ENCODE data around the gene TPRN. TPM values are rescaled to one million over a fixed set of nuclear protein-coding genes. Genes with fewer than 3 reads are reported as not detected.

TPRN gene
- total RNA-seq, 1 donor from 2014 or later: 8.8 TPM

DNA sequence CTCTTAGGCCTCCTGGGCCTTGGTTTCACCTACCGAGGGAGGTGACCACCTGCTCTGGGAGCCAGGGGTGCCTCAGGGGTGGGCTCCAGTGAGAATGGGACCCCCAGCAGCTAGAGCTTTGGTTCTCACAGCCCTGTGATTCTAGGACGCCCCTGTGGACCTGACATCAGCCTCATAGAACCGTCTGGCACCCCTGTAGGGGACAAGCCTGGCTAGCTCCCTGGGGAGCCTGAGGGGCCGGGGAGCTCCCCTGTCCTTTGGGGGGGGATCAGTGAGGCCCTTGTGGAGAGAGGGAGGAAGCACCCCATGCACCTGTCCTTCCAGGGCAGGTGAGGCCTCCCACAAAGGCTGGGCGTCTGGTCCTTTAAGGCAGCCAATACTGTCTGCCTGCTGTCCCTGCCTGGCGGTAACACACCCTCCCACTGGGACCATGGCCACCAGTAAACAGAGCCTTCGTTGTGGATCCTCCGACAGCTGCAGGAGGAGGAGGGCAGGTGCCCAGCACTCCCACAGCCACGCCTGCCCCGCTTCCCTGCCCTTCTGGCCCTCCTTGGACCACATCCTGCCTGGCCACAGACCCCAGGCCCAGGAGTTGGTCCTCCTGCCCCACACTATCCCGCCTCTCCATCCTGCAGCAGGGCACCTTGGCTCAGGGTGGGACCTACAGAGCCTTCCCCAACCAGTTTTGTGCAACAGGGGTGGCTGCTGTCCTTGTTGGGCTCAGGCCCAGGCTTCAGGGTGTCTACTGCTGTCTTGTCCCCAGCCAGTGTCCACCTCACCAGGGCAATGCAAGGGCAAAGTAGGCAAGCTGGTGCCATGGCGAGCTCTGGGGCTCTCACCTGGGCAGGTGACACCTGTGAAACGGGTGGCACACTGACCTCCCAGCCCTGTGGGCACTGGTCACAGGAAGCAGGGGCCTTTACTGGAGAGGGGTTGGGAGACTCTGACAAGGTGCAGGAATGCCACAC lies 37.5 kb upstream of the TPRN start:
- ATAC-seq (no peak), DNase-seq (ENCODE audit: low spot score) (no peak)
- intact Hi-C loops (cut with DNase I): loop anchor here (10.0 kb wide), 1 partner anchor 53 kb away; the partner anchor contains the start of genes ANAPC2 and SSNA1

DNA sequence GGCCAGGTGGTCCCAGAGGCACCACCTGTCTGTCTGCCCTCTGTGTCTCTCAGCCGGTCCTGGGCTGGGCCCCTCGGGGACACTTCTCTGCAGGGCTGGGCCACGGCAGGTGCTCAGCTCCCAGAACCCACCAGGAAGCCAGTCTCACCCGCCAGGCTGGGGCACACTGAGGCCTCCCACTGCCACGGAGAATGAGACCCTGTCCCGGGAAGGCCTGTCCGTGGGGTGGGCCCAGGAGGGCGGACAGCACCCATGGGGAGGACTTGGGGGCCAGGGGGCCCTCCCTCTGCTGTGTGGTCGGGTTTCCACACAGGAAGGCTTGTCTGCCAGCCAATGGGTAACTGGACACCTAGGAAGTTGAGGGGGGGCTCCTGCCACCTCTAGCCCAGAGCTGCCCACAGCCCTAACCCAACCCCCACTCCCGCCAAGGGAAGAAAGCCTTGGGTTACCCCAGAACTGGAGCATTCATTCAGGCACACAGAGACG lies 36.4 kb upstream of the TPRN start:
- ATAC-seq (no peak), DNase-seq (ENCODE audit: low spot score) (no peak)
- intact Hi-C loops (cut with DNase I): loop anchor here (10.0 kb wide), 1 partner anchor 52 kb away; the partner anchor contains the start of genes ANAPC2 and SSNA1

DNA sequence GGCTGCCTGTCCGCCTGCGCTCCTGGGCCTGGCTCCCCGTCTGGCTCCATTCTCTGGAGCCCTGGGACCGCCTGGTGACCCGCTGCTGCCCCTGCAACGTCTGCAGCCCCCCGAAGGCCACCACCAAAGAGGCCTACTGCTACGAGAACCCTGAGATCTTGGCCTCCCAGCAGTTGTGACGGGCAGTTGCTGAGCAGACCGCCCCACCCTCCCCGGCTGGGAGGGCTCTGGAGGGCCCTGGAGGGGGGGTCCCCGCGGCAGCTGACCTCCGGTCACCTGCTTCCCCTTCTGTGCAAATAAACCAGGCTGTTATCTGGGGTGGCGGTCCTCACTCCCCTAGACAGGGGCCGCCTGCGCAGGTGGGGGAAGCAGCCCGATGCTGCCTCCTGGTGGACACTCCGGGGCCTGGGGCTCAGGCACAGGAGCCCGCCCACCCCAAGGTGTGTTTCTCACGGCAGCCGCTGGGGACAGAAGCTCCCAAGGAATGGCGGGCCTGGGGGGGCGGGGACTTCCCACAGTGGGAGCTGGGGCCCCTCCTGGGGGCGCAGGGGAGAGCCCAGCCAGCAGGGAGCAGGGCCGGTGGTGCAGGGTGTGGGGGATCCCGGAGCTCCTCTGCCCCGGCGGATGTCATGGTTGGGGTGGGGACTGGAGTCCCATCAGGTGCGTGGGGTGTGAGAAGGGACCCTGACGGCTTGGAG lies 35.8 kb upstream of the TPRN start:
- peak; percentile 87 for DNase-seq (ENCODE audit: low spot score)
- peak; percentile 33 for ATAC-seq
- intact Hi-C loops (cut with DNase I): loop anchor here (10.0 kb wide), 1 partner anchor 52 kb away; the partner anchor contains the start of genes ANAPC2 and SSNA1

DNA sequence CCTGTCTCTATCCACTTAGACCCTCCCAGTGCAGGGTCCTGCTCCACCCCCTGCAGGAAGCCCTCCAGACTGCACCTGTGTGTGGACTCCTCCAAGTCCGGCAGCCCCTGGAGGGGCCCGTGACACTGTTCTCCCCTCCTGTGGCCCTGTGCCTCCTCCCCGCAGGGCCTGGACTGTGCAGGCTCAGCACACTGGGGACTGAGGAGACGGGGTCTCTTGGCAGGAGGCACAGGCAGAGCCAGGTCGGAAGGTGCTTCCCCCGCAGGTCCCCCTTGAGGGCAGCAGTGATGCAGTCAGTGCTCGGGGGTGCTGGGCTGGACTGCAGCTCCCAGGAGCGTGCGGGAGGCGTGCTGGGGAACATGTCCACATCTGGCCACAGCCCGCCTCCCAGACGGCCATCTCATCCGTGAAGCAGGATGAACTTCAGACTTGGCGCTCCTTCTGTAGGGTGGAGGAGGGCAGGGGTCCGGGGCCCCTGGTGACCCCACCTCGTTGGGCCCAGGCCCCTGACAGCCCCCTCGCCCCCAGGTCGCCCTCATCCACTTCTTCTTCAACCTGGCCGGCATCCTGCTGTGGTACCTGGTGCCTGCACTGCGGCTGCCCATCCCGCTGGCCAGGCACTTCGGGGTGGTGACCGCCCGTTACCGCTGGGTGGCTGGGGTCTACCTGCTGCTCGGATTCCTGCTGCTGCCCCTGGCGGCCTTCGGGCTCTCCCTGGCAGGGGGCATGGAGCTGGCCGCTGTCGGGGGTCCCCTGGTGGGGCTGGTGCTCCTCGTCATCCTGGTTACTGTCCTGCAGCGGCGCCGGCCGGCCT lies 35.1 kb upstream of the TPRN start:
- ATAC-seq (no peak), DNase-seq (ENCODE audit: low spot score) (no peak)
- intact Hi-C loops (cut with DNase I): loop anchor here (10.0 kb wide), 1 partner anchor 51 kb away; the partner anchor contains the start of genes ANAPC2 and SSNA1

DNA sequence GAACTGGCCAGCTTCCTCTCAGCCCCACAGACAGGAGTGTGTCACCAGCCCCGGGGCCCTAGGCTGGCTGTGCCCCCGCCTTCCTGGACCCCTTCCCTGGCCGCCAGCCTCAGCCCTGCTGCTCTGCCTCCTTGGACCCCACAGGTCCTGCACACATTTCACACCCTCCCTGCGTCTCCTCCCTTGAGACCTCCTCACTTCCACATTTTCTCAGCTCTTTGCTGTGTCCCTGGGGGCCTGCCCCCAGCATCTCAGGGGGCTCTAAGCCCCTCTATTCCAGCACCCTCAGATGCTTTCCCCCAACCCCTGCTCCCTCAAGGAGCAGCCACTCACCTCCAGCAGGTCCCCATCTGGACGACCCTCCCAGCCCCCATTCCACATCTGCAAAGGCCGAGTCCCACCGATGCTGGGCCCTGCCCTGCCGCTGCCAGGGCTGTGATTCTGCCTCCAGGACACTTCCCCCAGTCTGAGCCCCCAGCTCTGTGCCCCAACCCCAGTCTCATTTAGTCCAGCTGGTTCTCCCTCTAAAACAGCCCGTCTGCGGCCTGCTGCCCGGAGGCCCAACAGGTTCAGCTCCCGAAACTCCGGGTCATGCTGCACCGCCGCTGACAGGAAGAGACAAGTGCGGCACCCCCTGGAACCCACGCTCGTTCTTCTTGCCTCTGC lies 34.4 kb upstream of the TPRN start:
- intact Hi-C loops (cut with DNase I): loop anchor here (5.0 to 10.0 kb wide), 2 partner anchors 50 to 113 kb away; partner anchors contain the start of genes ANAPC2 and SSNA1
- ATAC-seq: no peak
- DNase-seq (ENCODE audit: low spot score): no peak

GRCh38 chr9:137234055-137234697 lies 33.6 kb upstream of the TPRN start:
- intact Hi-C loops (cut with DNase I): loop anchor here (5.0 to 10.0 kb wide), 2 partner anchors 49 to 112 kb away; partner anchors contain the start of genes ANAPC2 and SSNA1
- no peak for DNase-seq (ENCODE audit: low spot score)
- no peak for ATAC-seq

DNA sequence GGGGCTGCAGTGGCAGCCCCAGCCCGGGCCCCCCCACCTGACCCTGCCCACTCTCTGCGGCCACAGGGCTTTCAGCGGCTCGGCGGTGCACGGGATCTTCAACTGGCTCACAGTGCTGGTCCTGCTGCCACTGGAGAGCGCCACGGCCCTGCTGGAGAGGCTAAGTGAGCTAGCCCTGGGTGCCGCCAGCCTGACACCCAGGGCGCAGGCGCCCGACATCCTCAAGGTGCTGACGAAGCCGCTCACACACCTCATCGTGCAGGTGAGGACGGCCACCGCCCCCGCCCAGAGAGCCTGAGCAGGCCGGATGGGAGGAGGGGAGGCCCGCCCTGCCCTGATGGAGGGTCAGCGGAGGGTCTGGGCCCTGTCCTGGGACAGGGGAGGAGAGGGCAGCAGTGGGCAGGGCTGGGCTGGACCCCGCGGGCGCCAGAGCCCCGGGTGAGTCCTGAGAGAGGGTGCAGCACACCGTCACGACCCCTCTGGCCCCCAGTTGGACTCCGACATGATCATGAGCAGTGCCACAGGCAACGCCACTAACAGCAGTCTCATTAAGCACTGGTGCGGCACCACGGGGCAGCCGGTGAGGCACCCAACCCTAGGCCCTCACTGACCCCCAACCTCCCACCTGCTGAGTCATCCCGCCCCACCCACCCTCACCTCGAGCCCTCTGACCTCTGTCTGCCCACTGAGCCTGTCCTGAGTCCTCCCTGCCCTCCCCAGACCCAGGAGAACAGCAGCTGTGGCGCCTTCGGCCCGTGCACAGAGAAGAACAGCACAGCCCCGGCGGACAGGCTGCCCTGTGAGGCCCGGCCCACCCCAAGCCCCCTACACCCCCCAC lies 32.8 kb upstream of the TPRN start:
- ATAC-seq (no peak), DNase-seq (ENCODE audit: low spot score) (no peak)
- intact Hi-C loops (cut with DNase I): loop anchor here (5.0 to 10.0 kb wide), 2 partner anchors 49 to 111 kb away; partner anchors contain the start of genes ANAPC2 and SSNA1

GRCh38 chr9:137232510-137232909 lies 32.0 kb upstream of the TPRN start:
- intact Hi-C loops (cut with DNase I): loop anchor here (5.0 to 10.0 kb wide), 2 partner anchors 48 to 110 kb away; partner anchors contain the start of genes ANAPC2 and SSNA1
- DNase-seq (ENCODE audit: low spot score): no peak
- no peak for ATAC-seq

DNA sequence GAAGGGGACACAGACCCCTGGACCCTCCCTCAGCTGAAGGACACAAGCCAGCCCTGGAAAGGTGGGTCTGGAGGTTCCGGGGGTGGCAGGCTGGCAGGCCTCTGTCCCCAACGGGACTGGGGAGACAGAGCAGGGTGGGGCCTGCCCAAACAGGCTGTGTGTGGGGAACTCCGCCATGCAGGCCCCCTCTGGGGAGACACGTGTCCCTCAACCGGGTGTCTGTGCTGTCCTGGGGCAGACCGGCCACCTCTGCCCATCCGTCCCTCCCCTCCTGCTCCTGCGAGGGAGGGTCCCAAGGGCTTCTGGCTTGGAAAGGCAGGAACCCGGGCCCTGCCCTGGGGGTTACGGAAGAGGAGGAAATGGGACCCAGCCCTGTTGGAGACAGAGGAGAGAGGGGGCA lies 31.6 kb upstream of the TPRN start:
- DNase-seq (ENCODE audit: low spot score): no peak
- ATAC-seq: no peak
- intact Hi-C loops (cut with DNase I): loop anchor here (5.0 to 10.0 kb wide), 2 partner anchors 47 to 110 kb away; partner anchors contain the start of genes ANAPC2 and SSNA1

DNA sequence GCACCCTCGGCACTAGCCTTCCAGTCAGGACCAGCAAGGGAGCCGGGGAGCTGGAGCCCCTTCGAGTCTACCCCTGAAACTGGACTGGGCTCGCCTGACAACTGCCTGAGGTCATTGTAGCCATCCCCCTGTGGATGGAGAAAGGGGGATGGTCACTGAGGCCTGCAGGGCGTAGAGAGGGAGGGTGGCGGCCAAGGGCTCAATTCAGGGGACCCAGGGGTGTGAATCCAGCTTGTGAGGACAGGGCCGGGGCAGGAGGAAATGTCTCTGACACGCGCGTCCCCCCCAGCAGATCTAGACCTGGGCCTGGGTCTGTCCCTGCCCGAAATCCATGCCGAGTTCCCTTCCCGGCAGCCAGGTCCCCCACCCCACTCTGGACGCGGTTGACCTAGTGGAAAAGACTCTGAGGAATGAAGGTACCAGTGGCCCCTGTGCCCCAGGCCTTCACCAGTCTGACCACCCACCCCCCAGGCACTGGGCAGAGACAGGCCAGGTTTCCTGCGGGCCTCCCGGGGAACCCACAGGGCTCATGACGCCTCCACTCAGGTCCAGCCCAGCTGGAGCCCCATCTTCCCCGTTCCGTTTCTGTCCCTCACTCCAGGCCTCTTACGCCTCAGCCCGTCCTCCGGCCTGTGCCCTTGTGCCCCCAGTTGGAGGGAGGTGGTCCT lies 31.0 kb upstream of the TPRN start:
- ATAC-seq: no peak
- intact Hi-C loops (cut with DNase I): loop anchor here (5.0 to 10.0 kb wide), 2 partner anchors 47 to 109 kb away; partner anchors contain the start of genes ANAPC2 and SSNA1
- no peak for DNase-seq (ENCODE audit: low spot score)

DNA sequence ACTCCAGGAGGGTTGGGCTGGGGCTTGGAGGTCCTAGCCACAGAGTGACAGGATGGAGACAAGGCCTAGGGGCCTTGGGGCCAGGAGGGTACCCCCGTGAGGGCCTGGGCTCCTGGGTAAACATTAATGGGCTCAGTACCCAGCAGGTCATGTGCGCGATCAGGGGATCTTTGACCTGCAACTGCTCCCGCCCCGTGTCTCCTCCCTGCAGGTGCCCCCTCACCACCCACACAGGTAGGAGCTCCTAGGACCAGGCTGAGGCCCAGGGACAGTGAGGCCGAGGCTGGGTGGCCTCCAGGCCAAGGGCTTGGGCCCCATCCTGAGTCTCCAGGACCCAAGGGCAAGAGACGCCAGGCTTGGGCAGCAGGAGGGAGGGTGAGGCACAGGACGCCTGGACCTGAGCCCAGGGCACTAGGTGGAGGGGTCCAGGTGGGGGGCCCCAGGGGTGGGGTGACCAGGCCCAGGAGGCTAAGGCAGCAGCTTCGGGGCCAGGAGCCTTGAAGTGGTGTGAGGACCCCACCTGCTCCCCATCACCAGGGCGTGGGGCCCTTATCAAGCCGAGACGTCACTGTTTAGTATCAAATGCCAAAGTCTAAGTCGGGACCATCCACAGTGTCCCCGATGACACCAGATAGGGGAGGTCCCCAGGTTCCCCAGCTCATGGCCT lies 30.3 kb upstream of the TPRN start, which contains the start of gene SLC34A3:
Gene SLC34A3 (plus strand): TSS at position 197 of the 667 bp plus-strand sequence. CDS start 802 bp downstream, outside the sequence.
- ATAC-seq: no peak
- no peak for DNase-seq (ENCODE audit: low spot score)
- intact Hi-C loops (cut with DNase I): loop anchor here (5.0 to 10.0 kb wide), 2 partner anchors 46 to 109 kb away; partner anchors contain the start of genes ANAPC2 and SSNA1

- ATAC-seq (no peak), DNase-seq (ENCODE audit: low spot score) (no peak)
- intact Hi-C loops (cut with DNase I): loop anchor here (5.0 to 10.0 kb wide), 2 partner anchors 45 to 108 kb away; partner anchors contain the start of genes ANAPC2 and SSNA1
Observed at GRCh38 chr9:137229903-137230704, 29.6 kb upstream of the TPRN start.

- DNase-seq (ENCODE audit: low spot score) (no peak), ATAC-seq (no peak)
- intact Hi-C loops (cut with DNase I): no loop called here
Observed at GRCh38 chr9:137228968-137229896, 28.7 kb upstream of the TPRN start.

Measured in sciatic nerve (tissue), 2 donors.